Esophagus squamous epithelium (tissue), 5 donors: Measurements from ENCODE around the gene SLC41A3. TPM values are rescaled to one million over a fixed set of nuclear protein-coding genes. Genes with fewer than 3 reads are reported as not detected.
"Not testable (repeated sequence)": the region's sequence is repeated elsewhere in the genome, so short reads cannot be mapped to it uniquely, and the experiment has no call there.

ENCODE experiments used
- DNase-seq: peaks from one replicate; lab custom pipeline; 2025; lab: John Stamatoyannopoulos, UW
- H3K27ac ChIP-seq, 4 donors: fragments of 200-600 bp; sonication (generic); one replicate each; pipeline ENCODE4 v1.5.1; 2016 to 2019; ENCODE audit warnings: mild to moderate bottlenecking in 1 of 4
- H3K27me3 ChIP-seq, 4 donors: fragments of 200-600 bp; sonication (generic); 1 replicate in 3 of 4; 2 replicates in 1 of 4; pipeline versions ENCODE4 v1.5.1 to v1.6.0; 2017 to 2021; ENCODE audit warnings: antibody characterized with exemption in 1 of 4
- H3K36me3 ChIP-seq, 3 donors: fragments of 200-600 bp; sonication (generic); one replicate each; pipeline ENCODE4 v1.5.1; 2016 to 2019
- H3K4me1 ChIP-seq, 3 donors: fragments of 200-600 bp; sonication (generic); one replicate each; pipeline ENCODE4 v1.5.1; 2017 to 2019
- H3K4me3 ChIP-seq, 4 donors: fragments of 200-600 bp; sonication (generic); 1 replicate in 3 of 4; 2 replicates in 1 of 4; pipeline ENCODE4 v1.5.1; 2016 to 2019; ENCODE audit warnings: mild to moderate bottlenecking in 2 of 4, moderate library complexity in 1 of 4
- H3K9me3 ChIP-seq, 3 donors: fragments of 200-600 bp; sonication (generic); one replicate each; pipeline ENCODE4 v1.5.1; 2016 to 2019
- POLR2A ChIP-seq, 4 donors: fragments of 450-650 bp; IDR thresholded peaks; one replicate each; pipeline ENCODE4 v1.6.1; 2017; ENCODE audit warnings: antibody characterized with exemption in 4 of 4, mild to moderate bottlenecking in 4 of 4, moderate library complexity in 3 of 4
- WGBS, 2 donors: methylation state at CpG; one replicate each; pipeline ENCODE4 v1.1.5; 2018; 5-methylcytosine and 5-hydroxymethylcytosine counted together
- intact Hi-C: fragments of 100-400 bp; cut with DNase I; formaldehyde crosslinking; loops from one replicate; pipeline ENCODE4 v1.15.0; 2022
- total RNA-seq, 4 donors: library from RNA; depleted of rRNA; stranded (reverse); fragments of >200 nt; gene quantifications; one replicate each; pipeline ENCODE4 v1.1.0, GENCODE V29; 2016
- TF ChIP-seq, protein P1 (sequence below), 6 experiments: fragments of 450-650 bp in 4 of 6; fragments of 200-600 bp in 2 of 6; sonication (generic) in 2 of 6; IDR thresholded peaks; one replicate each; pipeline ENCODE4 v1.5.1; 2016 to 2019; ENCODE audit warnings: antibody characterized with exemption in 6 of 6, mild to moderate bottlenecking in 4 of 6, moderate library complexity in 4 of 6
- donor health status: DM: yes; HTN: yes; CAD: no.

SLC41A3 gene
- total RNA-seq, 4 donors from 2014 or later, result 17.7 to 46.5 (median 20.4) TPM

GRCh38 chr3:125967156-125967555, 116.8 kb downstream of the SLC41A3 start:
- no peak for DNase-seq
- no peak overlapping the region for H3K27ac ChIP-seq
- intact Hi-C loops, result no loop called here

GRCh38 chr3:125965505-125965904, 118.4 kb downstream of the SLC41A3 start:
- 87 to 90% methylated on average over 3 of the region's 3 CpGs for whole genome bisulfite sequencing, 2 donors
- DNase-seq, result no peak
- H3K27me3 ChIP-seq, result peaks cover 0 to 38% (median 0%) of the 10 kb centered on the region in 4 donors
- H3K4me3 ChIP-seq, result no peak overlapping the region
- peaks cover 0 to 17% (median 0%) of the 10 kb centered on the region in 3 donors for H3K4me1 ChIP-seq
- H3K9me3 ChIP-seq, result no peaks in the 10 kb centered on the region
- intact Hi-C loops, result no loop called here
- TF ChIP-seq, protein P1, sequence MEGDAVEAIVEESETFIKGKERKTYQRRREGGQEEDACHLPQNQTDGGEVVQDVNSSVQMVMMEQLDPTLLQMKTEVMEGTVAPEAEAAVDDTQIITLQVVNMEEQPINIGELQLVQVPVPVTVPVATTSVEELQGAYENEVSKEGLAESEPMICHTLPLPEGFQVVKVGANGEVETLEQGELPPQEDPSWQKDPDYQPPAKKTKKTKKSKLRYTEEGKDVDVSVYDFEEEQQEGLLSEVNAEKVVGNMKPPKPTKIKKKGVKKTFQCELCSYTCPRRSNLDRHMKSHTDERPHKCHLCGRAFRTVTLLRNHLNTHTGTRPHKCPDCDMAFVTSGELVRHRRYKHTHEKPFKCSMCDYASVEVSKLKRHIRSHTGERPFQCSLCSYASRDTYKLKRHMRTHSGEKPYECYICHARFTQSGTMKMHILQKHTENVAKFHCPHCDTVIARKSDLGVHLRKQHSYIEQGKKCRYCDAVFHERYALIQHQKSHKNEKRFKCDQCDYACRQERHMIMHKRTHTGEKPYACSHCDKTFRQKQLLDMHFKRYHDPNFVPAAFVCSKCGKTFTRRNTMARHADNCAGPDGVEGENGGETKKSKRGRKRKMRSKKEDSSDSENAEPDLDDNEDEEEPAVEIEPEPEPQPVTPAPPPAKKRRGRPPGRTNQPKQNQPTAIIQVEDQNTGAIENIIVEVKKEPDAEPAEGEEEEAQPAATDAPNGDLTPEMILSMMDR (IDR thresholded peaks at IDR 0.05), result no peak
- no peak for TF ChIP-seq POLR2A (IDR thresholded peaks at IDR 0.05)
- H3K36me3 ChIP-seq, result no peaks in the 10 kb centered on the region
- H3K27ac ChIP-seq, result no peak overlapping the region

More at GRCh38 chr3:125967156-125967555, 116.8 kb downstream of the SLC41A3 start:
- H3K36me3 ChIP-seq, result no peaks in the 10 kb centered on the region
- peaks cover 0 to 23% (median 4%) of the 10 kb centered on the region in 3 donors for H3K4me1 ChIP-seq
- H3K27me3 ChIP-seq, result peaks cover 0 to 46% (median 3%) of the 10 kb centered on the region in 4 donors
- TF ChIP-seq POLR2A (IDR thresholded peaks at IDR 0.05), result no peak
- TF ChIP-seq, protein P1 (IDR thresholded peaks at IDR 0.05), result no peak
- no peaks in the 10 kb centered on the region for H3K9me3 ChIP-seq
- no peak overlapping the region for H3K4me3 ChIP-seq

GRCh38 chr3:125963834-125964233, 120.1 kb downstream of the SLC41A3 start:
- H3K4me3 ChIP-seq, H3K36me3 ChIP-seq, H3K27ac ChIP-seq, DNase-seq, intact Hi-C loops, H3K9me3 ChIP-seq: not testable (repeated sequence)
- Histone ChIP-seq H3K4me1 (peaks cover 0 to 17% (median 0%) of the 10 kb centered on the region in 3 donors), H3K27me3 (peaks cover 0 to 50% (median 1%) of the 10 kb centered on the region in 4 donors)
- 47 to 55% methylated on average over 1 of the region's 1 CpG for WGBS, 2 donors

GRCh38 chr3:125961289-125961589, 122.7 kb downstream of the SLC41A3 start:
- no peaks in the 10 kb centered on the region for H3K9me3 ChIP-seq
- no peak overlapping the region for H3K4me3 ChIP-seq
- whole genome bisulfite sequencing, 2 donors, result 81 to 100% methylated on average over 1 to 3 of the region's 6 CpGs
- no peak overlapping the region for H3K27ac ChIP-seq
- TF ChIP-seq POLR2A (IDR thresholded peaks at IDR 0.05), result no peak
- TF ChIP-seq, protein P1 (IDR thresholded peaks at IDR 0.05), result no peak
- no peaks in the 10 kb centered on the region for H3K36me3 ChIP-seq
- peaks cover 0 to 10% (median 0%) of the 10 kb centered on the region in 3 donors for H3K4me1 ChIP-seq
- H3K27me3 ChIP-seq, result peaks cover 0 to 70% (median 2%) of the 10 kb centered on the region in 4 donors
- intact Hi-C loops, result no loop called here
- no peak for DNase-seq

DNA sequence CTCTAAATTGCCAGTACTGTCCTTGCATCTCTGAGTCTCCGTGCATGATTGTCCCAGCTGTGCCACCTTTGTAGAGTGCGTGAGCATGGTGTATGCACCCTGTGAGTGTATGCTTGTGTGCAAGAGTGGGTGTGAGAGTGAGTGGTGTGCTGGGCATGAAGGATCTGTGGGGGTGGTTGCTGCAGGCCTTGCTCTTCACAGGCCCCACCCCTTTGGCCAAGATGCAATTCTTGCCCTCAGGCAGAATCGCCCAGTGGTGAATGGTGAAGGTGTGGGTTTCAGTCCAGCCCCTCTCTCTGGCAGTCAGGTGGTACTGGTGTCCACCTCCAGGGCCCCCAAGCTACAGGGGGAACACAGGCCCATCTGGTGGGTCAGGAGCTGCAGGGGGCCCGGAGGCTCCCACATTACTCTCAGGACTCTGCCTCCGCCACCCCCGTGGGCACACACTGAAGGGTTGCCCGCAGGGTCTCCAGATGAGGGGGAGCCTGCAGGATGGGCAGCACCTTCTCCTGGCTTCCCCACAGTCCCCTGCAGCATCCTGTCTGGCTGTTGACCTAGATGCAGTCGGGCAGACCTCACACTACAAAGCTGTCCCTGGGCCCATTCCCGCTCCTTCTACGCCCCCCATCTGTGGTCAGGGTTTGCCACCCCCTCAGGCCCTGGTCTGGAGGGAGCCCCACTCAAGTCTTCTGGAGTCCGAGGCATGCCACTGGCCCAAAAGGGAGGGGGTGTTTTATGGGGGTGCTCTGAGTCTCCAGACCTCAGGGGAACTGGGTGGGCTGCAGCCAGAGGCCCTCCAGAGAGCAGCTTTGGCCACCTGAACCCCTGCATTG, 123.3 kb downstream of the SLC41A3 start:
- intact Hi-C loops, result no loop called here
- Histone ChIP-seq H3K27ac (no peak overlapping the region), H3K9me3 (no peaks in the 10 kb centered on the region), H3K36me3 (no peaks in the 10 kb centered on the region), H3K4me3 (no peak overlapping the region), H3K4me1 (peaks cover 0 to 10% (median 0%) of the 10 kb centered on the region in 3 donors), H3K27me3 (peaks cover 0 to 75% (median 2%) of the 10 kb centered on the region in 4 donors)
- no peak for DNase-seq
- 67 to 83% methylated on average over 1 to 4 of the region's 11 CpGs for WGBS, 2 donors
- TF ChIP-seq POLR2A (IDR thresholded peaks at IDR 0.05), result no peak
- TF ChIP-seq, protein P1 (IDR thresholded peaks at IDR 0.05), result no peak
